ENCODE measurements around the gene ADARB2. TPM values are rescaled to one million over a fixed set of nuclear protein-coding genes. Genes with fewer than 3 reads are reported as not detected.

The ADARB2 gene
- total and polyA plus RNA-seq, 10 of the 15 experiments (the other 5 are each of a cell fraction or from before 2014, with no cell fraction given), result 0.02 to 4.1 (median 0.76) TPM

DNA sequence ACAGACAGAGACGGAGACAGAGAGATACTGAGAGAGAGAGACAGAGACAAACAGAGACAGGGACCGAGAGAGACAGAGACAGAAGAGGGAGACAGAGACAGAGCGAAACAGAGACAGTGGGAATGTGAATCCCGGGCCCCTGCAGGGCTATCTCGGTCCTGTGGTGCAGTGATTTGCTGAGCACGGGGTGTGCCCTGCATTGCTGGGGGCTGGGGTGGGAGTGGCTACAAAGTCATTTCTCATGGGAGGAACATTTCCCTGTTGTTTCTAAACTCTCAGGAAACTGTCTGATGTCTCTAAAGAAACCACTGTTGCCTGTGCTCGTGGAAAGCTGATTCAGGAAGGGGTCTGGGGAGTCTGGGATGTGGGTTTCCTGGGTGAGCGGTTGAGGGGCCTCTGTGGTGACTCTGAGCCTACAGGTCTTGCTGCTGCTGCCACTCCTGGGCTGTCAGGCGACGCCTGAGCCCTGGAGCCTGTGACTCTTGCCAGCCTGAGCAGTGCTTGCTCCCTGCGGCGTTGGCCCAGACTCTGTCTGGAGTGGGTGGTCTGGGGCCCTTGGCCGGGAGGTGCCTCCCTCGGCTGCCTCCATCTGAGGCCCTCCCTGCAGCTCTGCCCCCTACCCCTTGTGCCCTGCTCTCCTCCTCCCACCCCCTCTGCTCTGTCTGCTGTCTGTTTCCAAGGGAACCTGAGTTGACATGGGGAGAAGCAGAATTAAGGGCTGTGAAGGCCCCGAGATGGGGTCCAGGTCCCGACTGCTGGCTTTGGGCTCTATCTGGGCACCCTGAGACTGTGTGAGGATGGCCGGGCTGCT lies 389.2 kb downstream of the ADARB2 start (continued):
- TF ChIP-seq, protein P1, sequence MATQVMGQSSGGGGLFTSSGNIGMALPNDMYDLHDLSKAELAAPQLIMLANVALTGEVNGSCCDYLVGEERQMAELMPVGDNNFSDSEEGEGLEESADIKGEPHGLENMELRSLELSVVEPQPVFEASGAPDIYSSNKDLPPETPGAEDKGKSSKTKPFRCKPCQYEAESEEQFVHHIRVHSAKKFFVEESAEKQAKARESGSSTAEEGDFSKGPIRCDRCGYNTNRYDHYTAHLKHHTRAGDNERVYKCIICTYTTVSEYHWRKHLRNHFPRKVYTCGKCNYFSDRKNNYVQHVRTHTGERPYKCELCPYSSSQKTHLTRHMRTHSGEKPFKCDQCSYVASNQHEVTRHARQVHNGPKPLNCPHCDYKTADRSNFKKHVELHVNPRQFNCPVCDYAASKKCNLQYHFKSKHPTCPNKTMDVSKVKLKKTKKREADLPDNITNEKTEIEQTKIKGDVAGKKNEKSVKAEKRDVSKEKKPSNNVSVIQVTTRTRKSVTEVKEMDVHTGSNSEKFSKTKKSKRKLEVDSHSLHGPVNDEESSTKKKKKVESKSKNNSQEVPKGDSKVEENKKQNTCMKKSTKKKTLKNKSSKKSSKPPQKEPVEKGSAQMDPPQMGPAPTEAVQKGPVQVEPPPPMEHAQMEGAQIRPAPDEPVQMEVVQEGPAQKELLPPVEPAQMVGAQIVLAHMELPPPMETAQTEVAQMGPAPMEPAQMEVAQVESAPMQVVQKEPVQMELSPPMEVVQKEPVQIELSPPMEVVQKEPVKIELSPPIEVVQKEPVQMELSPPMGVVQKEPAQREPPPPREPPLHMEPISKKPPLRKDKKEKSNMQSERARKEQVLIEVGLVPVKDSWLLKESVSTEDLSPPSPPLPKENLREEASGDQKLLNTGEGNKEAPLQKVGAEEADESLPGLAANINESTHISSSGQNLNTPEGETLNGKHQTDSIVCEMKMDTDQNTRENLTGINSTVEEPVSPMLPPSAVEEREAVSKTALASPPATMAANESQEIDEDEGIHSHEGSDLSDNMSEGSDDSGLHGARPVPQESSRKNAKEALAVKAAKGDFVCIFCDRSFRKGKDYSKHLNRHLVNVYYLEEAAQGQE (IDR thresholded peaks at IDR 0.05; ENCODE audit: low read depth, low read length), result no peak
- no peak for TF ChIP-seq TCF7 (IDR thresholded peaks at IDR 0.05; ENCODE audit: borderline replicate concordance)

GRCh38 chr10:1347525-1347924 lies 389.8 kb downstream of the ADARB2 start:
- Histone ChIP-seq H3K4me3 (no peak overlapping the region), H3K9ac (ENCODE audit: control insufficient read depth, insufficient read depth, low read length) (no peak overlapping the region), H3K4me2 (ENCODE audit: control insufficient read depth, insufficient read depth) (no peak overlapping the region), H3K9me3 (replicated peaks; ENCODE audit: control insufficient read depth, insufficient read depth, low read length) (no peaks in the 10 kb centered on the region; the same call in 2 of the 3 replicates), H3K27ac (ENCODE audit: control insufficient read depth, insufficient read depth) (no peak overlapping the region), H4K20me1 (ENCODE audit: control insufficient read depth, insufficient read depth) (no peaks in the 10 kb centered on the region), H3K27me3 (replicated peaks in 1 of 2; ENCODE audit: control insufficient read depth in 2 of 2, insufficient read depth in 2 of 2, low read length in 1 of 2) (no peaks in the 10 kb centered on the region; a peak in 1 of 4 replicates), H3K36me3 (ENCODE audit: control insufficient read depth in 2 of 2, insufficient read depth in 2 of 2, low read length in 1 of 2) (no peaks in the 10 kb centered on the region), H3K4me1 (ENCODE audit: control insufficient read depth, insufficient read depth, low read length) (no peaks in the 10 kb centered on the region), H2AFZ (ENCODE audit: control insufficient read depth, low read depth, low read length) (no peak overlapping the region), H3K79me2 (ENCODE audit: control insufficient read depth, insufficient read depth, low read length) (no peaks in the 10 kb centered on the region)
- FAIRE-seq, result no peak
- no peak for DNase-seq (ENCODE audit: low read depth, low spot score)
- 35% methylated on average over 15 of the region's 15 CpGs for WGBS (ENCODE audit: insufficient coverage, insufficient replicate concordance, low lambda C conversion rate, missing lambda C conversion rate)
- ChIA-PET RAD21 (ENCODE audit: unreplicated experiment) (interaction anchor here (1.0 kb wide), 1 partner anchor 9 kb away, joined by 3 read pairs; no protein-coding TSS in a partner anchor), CTCF (no interaction called here), POLR2A (no interaction called here), SMC1A (ENCODE audit: uncharacterized antibody, unreplicated experiment) (no interaction called here)
- no peak for ATAC-seq
- no TSS peak for BruUV-seq (replicated peaks)
- in situ Hi-C loops (cut with MboI) (no loop called here), intact Hi-C loops (cut with micrococcal nuclease; ENCODE audit: unreplicated experiment) (no loop called here)
- TF ChIP-seq ZBED1 (IDR thresholded peaks at IDR 0.05; ENCODE audit: borderline replicate concordance) (no peak), NFYA (IDR thresholded peaks at IDR 0.05; ENCODE audit: borderline replicate concordance, low read depth, low read length) (no peak), USF2 (IDR thresholded peaks at IDR 0.05; ENCODE audit: borderline replicate concordance, low read depth, low read length) (no peak), ZNF217 (IDR thresholded peaks at IDR 0.05) (no peak), RFX5 (IDR thresholded peaks at IDR 0.05; ENCODE audit: low read depth, low read length) (no peak), POU2F2 (IDR thresholded peaks at IDR 0.05; ENCODE audit: borderline replicate concordance, low read depth, low read length) (no peak), ZZZ3 (IDR thresholded peaks at IDR 0.05; ENCODE audit: control insufficient read depth, insufficient read length, low read depth) (no peak), PAX5 (IDR thresholded peaks at IDR 0.05; ENCODE audit: borderline replicate concordance, low read depth, low read length) (no peak), KLF5 (IDR thresholded peaks at IDR 0.05; ENCODE audit: partially characterized antibody) (no peak), ZNF384 (IDR thresholded peaks at IDR 0.05; ENCODE audit: borderline replicate concordance, low read depth, low read length) (no peak), HDAC6 (IDR thresholded peaks at IDR 0.05; ENCODE audit: unreplicated experiment) (no peak)
- TF ChIP-seq, protein P2, sequence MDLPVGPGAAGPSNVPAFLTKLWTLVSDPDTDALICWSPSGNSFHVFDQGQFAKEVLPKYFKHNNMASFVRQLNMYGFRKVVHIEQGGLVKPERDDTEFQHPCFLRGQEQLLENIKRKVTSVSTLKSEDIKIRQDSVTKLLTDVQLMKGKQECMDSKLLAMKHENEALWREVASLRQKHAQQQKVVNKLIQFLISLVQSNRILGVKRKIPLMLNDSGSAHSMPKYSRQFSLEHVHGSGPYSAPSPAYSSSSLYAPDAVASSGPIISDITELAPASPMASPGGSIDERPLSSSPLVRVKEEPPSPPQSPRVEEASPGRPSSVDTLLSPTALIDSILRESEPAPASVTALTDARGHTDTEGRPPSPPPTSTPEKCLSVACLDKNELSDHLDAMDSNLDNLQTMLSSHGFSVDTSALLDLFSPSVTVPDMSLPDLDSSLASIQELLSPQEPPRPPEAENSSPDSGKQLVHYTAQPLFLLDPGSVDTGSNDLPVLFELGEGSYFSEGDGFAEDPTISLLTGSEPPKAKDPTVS (IDR thresholded peaks at IDR 0.05; ENCODE audit: low read depth, low read length), result no peak
- TF ChIP-seq, protein P3, sequence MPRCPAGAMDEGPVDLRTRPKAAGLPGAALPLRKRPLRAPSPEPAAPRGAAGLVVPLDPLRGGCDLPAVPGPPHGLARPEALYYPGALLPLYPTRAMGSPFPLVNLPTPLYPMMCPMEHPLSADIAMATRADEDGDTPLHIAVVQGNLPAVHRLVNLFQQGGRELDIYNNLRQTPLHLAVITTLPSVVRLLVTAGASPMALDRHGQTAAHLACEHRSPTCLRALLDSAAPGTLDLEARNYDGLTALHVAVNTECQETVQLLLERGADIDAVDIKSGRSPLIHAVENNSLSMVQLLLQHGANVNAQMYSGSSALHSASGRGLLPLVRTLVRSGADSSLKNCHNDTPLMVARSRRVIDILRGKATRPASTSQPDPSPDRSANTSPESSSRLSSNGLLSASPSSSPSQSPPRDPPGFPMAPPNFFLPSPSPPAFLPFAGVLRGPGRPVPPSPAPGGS (IDR thresholded peaks at IDR 0.05; ENCODE audit: borderline replicate concordance, insufficient read depth, low read depth, low read length, poor library complexity, severe bottlenecking), result no peak

Data from GM12878 (cell line).